Measurements from ENCODE around the gene CHST11. TPM values are rescaled to one million over a fixed set of nuclear protein-coding genes. Genes with fewer than 3 reads are reported as not detected.

Gene CHST11
- total RNA-seq, 4 donors from 2014 or later = 5.7 to 15.7 (median 7.1) TPM

GRCh38 chr12:104434129-104434528 is 22.6 kb upstream of the CHST11 start:
- TF ChIP-seq CTCF (IDR thresholded peaks at IDR 0.05) = no peak
- no peak for TF ChIP-seq POLR2AphosphoS5 (IDR thresholded peaks at IDR 0.05)
- TF ChIP-seq POLR2A (IDR thresholded peaks at IDR 0.05; ENCODE audit: low read depth) = no peak
- no peak for TF ChIP-seq EP300 (IDR thresholded peaks at IDR 0.05)
- H3K36me3 ChIP-seq = no peaks in the 10 kb centered on the region
- H3K9me3 ChIP-seq = no peaks in the 10 kb centered on the region
- H3K27me3 ChIP-seq = no peaks in the 10 kb centered on the region
- WGBS = 86% methylated on average over 1 of the region's 1 CpG
- no peak overlapping the region for H3K27ac ChIP-seq (replicated peaks in 1 of 4)
- DNase-seq (ENCODE audit: extremely low spot score) = no peak
- intact Hi-C loops (cut with DNase I) = no loop called here
- no peak overlapping the region for H3K4me3 ChIP-seq
- no peaks in the 10 kb centered on the region for H3K4me1 ChIP-seq

GRCh38 chr12:104435175-104435574 is 21.6 kb upstream of the CHST11 start:
- Histone ChIP-seq H3K27me3 (no peaks in the 10 kb centered on the region), H3K36me3 (no peaks in the 10 kb centered on the region), H3K4me3 (no peak overlapping the region), H3K4me1 (no peaks in the 10 kb centered on the region), H3K9me3 (no peaks in the 10 kb centered on the region), H3K27ac (replicated peaks in 1 of 4) (no peak overlapping the region)
- TF ChIP-seq CTCF (IDR thresholded peaks at IDR 0.05) (no peak), POLR2A (IDR thresholded peaks at IDR 0.05; ENCODE audit: low read depth) (no peak), POLR2AphosphoS5 (IDR thresholded peaks at IDR 0.05) (no peak), EP300 (IDR thresholded peaks at IDR 0.05) (no peak)
- intact Hi-C loops (cut with DNase I) = no loop called here
- DNase-seq (ENCODE audit: extremely low spot score) = no peak
- WGBS = 85% methylated on average over 4 of the region's 4 CpGs

DNA sequence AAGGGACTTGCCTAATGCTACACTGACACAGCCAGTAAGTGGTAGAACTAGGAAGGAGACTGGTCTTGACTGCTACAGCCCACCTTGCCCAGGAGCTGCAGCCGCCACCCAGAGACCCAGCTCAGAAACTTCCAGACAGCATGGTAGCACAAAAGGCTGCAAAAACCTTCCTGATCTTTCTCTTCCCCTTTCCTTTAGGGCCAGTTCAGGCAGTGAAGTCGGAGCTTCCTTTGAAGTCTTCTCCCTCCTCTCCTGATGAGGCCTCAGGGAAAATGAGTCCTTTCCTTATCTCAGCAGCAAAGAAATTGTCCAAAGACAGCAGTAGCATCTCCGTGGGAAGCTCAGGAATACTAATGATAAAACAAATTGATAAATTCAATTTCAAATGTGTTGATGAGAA is 21.0 kb upstream of the CHST11 start:
- Histone ChIP-seq H3K4me1 (no peaks in the 10 kb centered on the region), H3K9me3 (no peaks in the 10 kb centered on the region), H3K27ac (replicated peaks in 1 of 4) (no peak overlapping the region), H3K4me3 (no peak overlapping the region), H3K36me3 (no peaks in the 10 kb centered on the region), H3K27me3 (no peaks in the 10 kb centered on the region)
- no peak for TF ChIP-seq POLR2A (IDR thresholded peaks at IDR 0.05; ENCODE audit: low read depth)
- no peak for TF ChIP-seq EP300 (IDR thresholded peaks at IDR 0.05)
- no peak for TF ChIP-seq CTCF (IDR thresholded peaks at IDR 0.05)
- no peak for TF ChIP-seq POLR2AphosphoS5 (IDR thresholded peaks at IDR 0.05)
- WGBS = 79% methylated on average over 3 of the region's 3 CpGs
- no peak for DNase-seq (ENCODE audit: extremely low spot score)
- intact Hi-C loops (cut with DNase I) = no loop called here

GRCh38 chr12:104436790-104437189 is 20.0 kb upstream of the CHST11 start:
- 93% methylated on average over 8 of the region's 8 CpGs for WGBS
- H3K4me3 ChIP-seq = no peak overlapping the region
- TF ChIP-seq EP300 (IDR thresholded peaks at IDR 0.05) (no peak), CTCF (IDR thresholded peaks at IDR 0.05) (no peak), POLR2A (IDR thresholded peaks at IDR 0.05; ENCODE audit: low read depth) (no peak), POLR2AphosphoS5 (IDR thresholded peaks at IDR 0.05) (no peak)
- H3K4me1 ChIP-seq = no peaks in the 10 kb centered on the region
- H3K9me3 ChIP-seq = no peaks in the 10 kb centered on the region
- intact Hi-C loops (cut with DNase I) = no loop called here
- H3K36me3 ChIP-seq = no peaks in the 10 kb centered on the region
- H3K27me3 ChIP-seq = no peaks in the 10 kb centered on the region
- no peak overlapping the region for H3K27ac ChIP-seq (replicated peaks in 1 of 4)
- no peak for DNase-seq (ENCODE audit: extremely low spot score)

DNA sequence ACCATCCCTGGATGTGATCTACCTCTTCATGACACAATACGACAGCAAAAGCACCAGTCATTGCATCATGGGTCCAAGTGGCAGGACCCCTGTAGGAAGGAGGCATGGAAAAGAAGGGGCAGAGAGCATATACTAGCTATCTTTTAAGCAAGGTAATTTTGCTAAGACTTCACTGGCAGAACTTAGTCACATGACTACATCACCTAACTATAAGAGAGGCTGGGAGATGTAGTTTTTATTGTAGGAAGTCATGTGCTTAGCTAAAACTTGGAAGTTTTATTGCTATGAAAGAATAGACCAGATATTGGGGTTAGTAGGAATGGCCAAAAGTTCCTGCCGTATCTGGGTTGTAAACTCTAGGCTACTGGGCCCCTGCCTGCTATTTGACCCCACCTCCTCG is 18.6 kb upstream of the CHST11 start:
- no peaks in the 10 kb centered on the region for H3K4me1 ChIP-seq

More for the DNA sequence above, 18.6 kb upstream of the CHST11 start:
- Histone ChIP-seq H3K27me3 (no peaks in the 10 kb centered on the region), H3K36me3 (no peaks in the 10 kb centered on the region), H3K9me3 (no peaks in the 10 kb centered on the region), H3K4me3 (no peak overlapping the region), H3K27ac (replicated peaks in 1 of 4) (no peak overlapping the region)
- DNase-seq (ENCODE audit: extremely low spot score) = no peak
- intact Hi-C loops (cut with DNase I) = no loop called here
- WGBS = 73% methylated on average over 3 of the region's 3 CpGs
- TF ChIP-seq CTCF (IDR thresholded peaks at IDR 0.05) = no peak
- no peak for TF ChIP-seq POLR2A (IDR thresholded peaks at IDR 0.05; ENCODE audit: low read depth)
- no peak for TF ChIP-seq EP300 (IDR thresholded peaks at IDR 0.05)
- TF ChIP-seq POLR2AphosphoS5 (IDR thresholded peaks at IDR 0.05) = no peak

Data from esophagus muscularis mucosa (tissue), 4 donors.